ENCODE measurements around the gene PREP. TPM values are rescaled to one million over a fixed set of nuclear protein-coding genes. Genes with fewer than 3 reads are reported as not detected.

PREP gene
- total RNA-seq, 1 donor from 2014 or later: 18.0 TPM

DNA sequence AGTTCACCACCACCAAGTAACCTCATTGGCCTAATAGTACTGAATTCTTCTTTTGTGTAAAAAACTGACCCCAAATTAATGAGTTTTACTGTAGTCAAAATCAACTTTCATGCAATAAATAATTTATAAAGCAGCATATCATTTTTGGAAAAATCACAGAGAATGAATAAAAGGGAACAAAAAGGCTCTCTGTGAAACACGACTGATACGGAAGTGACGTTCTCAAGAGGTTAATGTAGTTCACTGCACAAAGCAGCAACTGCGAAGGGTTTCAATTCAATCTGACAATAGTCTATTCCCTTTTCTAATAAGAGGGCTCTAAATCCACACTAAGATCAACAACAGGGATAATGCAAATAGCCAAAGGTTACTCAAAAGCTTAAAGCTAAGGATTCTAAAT is 70.3 kb downstream of the PREP start:
- TF ChIP-seq, protein P1, sequence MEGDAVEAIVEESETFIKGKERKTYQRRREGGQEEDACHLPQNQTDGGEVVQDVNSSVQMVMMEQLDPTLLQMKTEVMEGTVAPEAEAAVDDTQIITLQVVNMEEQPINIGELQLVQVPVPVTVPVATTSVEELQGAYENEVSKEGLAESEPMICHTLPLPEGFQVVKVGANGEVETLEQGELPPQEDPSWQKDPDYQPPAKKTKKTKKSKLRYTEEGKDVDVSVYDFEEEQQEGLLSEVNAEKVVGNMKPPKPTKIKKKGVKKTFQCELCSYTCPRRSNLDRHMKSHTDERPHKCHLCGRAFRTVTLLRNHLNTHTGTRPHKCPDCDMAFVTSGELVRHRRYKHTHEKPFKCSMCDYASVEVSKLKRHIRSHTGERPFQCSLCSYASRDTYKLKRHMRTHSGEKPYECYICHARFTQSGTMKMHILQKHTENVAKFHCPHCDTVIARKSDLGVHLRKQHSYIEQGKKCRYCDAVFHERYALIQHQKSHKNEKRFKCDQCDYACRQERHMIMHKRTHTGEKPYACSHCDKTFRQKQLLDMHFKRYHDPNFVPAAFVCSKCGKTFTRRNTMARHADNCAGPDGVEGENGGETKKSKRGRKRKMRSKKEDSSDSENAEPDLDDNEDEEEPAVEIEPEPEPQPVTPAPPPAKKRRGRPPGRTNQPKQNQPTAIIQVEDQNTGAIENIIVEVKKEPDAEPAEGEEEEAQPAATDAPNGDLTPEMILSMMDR (IDR thresholded peaks at IDR 0.05; ENCODE audit: insufficient read depth, low read length, poor library complexity, severe bottlenecking): no peak
- Histone ChIP-seq H3K27me3 (ENCODE audit: control insufficient read depth, insufficient read depth, low read length) (no peaks in the 10 kb centered on the region), H3K4me3 (ENCODE audit: low read depth, low read length) (no peak overlapping the region), H3K36me3 (ENCODE audit: control insufficient read depth, insufficient read depth, low read length) (no peaks in the 10 kb centered on the region)
- DNase-seq (ENCODE audit: low read depth): no peak

DNA sequence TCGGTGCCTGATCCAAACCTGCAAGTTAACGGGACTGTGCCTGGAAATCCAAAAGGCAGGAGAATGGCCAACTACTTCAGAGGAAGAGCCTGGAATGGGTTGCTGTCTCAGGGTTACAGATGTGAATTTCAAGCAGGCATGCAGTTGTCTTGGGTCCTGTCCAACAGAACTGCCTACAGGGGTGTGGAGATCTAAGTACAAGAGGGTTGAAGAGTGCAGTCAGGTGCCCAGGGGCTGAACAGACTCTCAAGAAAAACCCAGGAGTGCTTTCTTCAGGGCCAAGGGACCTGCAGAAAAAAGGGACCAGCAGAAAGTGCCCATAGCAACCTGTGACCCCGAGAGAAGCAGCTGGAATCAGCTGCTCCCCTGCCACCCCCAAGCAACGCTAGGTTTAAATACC is 71.0 kb downstream of the PREP start:
- TF ChIP-seq, protein P1 (IDR thresholded peaks at IDR 0.05; ENCODE audit: insufficient read depth, low read length, poor library complexity, severe bottlenecking): no peak
- no peaks in the 10 kb centered on the region for H3K27me3 ChIP-seq (ENCODE audit: control insufficient read depth, insufficient read depth, low read length)
- no peak for DNase-seq (ENCODE audit: low read depth)
- H3K36me3 ChIP-seq (ENCODE audit: control insufficient read depth, insufficient read depth, low read length): no peaks in the 10 kb centered on the region
- no peak overlapping the region for H3K4me3 ChIP-seq (ENCODE audit: low read depth, low read length)

- no peak for DNase-seq (ENCODE audit: low read depth)
- Histone ChIP-seq H3K27me3 (ENCODE audit: control insufficient read depth, insufficient read depth, low read length) (no peaks in the 10 kb centered on the region), H3K4me3 (ENCODE audit: low read depth, low read length) (no peak overlapping the region), H3K36me3 (ENCODE audit: control insufficient read depth, insufficient read depth, low read length) (no peaks in the 10 kb centered on the region)
- TF ChIP-seq, protein P1 (IDR thresholded peaks at IDR 0.05; ENCODE audit: insufficient read depth, low read length, poor library complexity, severe bottlenecking): no peak
Measured at GRCh38 chr6:105330913-105331312, 72.0 kb downstream of the PREP start.

DNA sequence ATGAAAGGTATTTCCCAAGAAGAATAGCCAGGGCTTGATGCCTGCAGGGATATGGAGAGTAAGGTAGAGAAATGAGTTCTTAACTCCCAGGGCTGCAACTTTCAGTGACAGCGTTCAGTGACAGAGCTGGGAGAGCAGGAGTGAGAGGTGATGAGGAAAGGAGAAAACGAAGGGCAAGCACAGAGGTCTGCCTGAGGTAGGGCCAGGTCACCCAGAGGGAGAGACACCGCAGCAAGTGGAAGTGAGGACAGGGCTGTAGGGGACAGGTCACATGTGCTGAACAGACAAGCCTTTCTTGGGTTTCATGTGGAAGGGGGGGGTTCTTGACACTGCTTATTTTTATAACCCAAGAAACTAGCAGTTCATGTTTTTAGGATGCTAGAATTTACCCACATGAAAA is 72.5 kb downstream of the PREP start:
- H3K36me3 ChIP-seq (ENCODE audit: control insufficient read depth, insufficient read depth, low read length): no peaks in the 10 kb centered on the region

GRCh38 chr6:105326833-105327770 is 75.8 kb downstream of the PREP start:
- no peak overlapping the region for H3K4me3 ChIP-seq (ENCODE audit: low read depth, low read length)
- peak; percentile 29 for DNase-seq (ENCODE audit: low read depth)
- TF ChIP-seq, protein P1 (IDR thresholded peaks at IDR 0.05; ENCODE audit: insufficient read depth, low read length, poor library complexity, severe bottlenecking): no peak
- no peaks in the 10 kb centered on the region for H3K36me3 ChIP-seq (ENCODE audit: control insufficient read depth, insufficient read depth, low read length)
- H3K27me3 ChIP-seq (ENCODE audit: control insufficient read depth, insufficient read depth, low read length): no peaks in the 10 kb centered on the region

More for the DNA sequence above, 72.5 kb downstream of the PREP start:
- no peak for DNase-seq (ENCODE audit: low read depth)
- TF ChIP-seq, protein P1 (IDR thresholded peaks at IDR 0.05; ENCODE audit: insufficient read depth, low read length, poor library complexity, severe bottlenecking): no peak
- no peaks in the 10 kb centered on the region for H3K27me3 ChIP-seq (ENCODE audit: control insufficient read depth, insufficient read depth, low read length)
- no peak overlapping the region for H3K4me3 ChIP-seq (ENCODE audit: low read depth, low read length)
